Cardiac fibroblast (primary cell): ENCODE measurements around the gene PPP1CC.

Experiments used
- DNase-seq, 2 donors: peaks; one replicate each; pipeline versions ENCODE4 v3.0.0 to v3.0.0-alpha.2; 2010; ENCODE audit warnings: low read depth in 2 of 2
- H3K4me3 ChIP-seq, 2 donors: replicated peaks in 1 of 2; 1 replicate in 1 of 2; 2 replicates in 1 of 2; pipeline ENCODE4 v1.5.1; 2011; ENCODE audit warnings: low read depth in 2 of 2, low read length in 2 of 2, mild to moderate bottlenecking in 2 of 2, moderate library complexity in 1 of 2
- TF ChIP-seq, protein P1 (sequence below): IDR thresholded peaks from one replicate; pipeline ENCODE4 v1.5.1; 2011; ENCODE audit warnings: low read depth, mild to moderate bottlenecking, low read length, inconsistent platforms

The PPP1CC gene

DNA sequence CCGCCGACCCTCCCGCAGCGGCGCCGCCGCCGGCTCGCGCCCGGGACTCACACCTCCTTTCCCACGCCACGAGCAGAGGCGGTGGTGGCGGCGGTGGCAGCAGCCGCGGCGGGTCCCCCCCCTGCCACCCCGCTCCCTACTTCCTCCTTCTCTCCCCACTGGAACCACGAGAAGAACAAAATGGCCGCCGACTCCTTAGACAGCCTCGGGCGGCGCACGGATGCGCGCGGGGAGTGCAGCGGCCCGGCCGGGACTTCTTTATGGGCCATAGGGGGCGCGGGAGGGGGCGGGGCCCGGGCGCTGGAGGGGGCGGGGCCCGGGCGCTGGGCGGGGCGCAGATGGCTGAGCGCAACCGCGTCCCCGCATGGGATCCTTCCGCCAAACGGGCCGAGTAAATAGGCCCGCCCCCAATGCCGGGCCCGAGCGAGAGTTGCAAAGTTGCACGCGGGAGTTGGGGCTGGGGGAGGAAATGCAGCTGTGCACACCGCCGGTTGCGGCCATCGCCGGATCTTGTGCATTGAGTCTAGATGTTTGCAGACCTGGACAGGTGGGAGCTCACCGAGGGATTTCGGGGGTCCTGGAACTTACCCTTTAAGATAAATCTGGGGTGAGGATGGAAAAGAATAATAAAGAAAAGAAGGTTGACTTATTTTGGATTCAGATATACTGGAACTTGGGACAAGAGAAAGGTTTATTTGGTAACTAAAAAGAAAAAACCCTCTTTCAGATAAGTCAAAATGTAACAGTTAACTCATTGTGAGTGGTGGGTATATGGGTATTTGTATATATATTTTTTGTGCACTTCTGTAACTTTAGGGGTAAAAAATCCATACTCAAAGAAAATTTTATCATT is at the start of gene PPP1CC:
PPP1CC (minus strand) TSS at position 174 of the 853 bp plus-strand sequence. CDS start 184 bp downstream, outside the sequence.
- peak; percentile 93 to 95 for DNase-seq
- TF ChIP-seq, protein P1, sequence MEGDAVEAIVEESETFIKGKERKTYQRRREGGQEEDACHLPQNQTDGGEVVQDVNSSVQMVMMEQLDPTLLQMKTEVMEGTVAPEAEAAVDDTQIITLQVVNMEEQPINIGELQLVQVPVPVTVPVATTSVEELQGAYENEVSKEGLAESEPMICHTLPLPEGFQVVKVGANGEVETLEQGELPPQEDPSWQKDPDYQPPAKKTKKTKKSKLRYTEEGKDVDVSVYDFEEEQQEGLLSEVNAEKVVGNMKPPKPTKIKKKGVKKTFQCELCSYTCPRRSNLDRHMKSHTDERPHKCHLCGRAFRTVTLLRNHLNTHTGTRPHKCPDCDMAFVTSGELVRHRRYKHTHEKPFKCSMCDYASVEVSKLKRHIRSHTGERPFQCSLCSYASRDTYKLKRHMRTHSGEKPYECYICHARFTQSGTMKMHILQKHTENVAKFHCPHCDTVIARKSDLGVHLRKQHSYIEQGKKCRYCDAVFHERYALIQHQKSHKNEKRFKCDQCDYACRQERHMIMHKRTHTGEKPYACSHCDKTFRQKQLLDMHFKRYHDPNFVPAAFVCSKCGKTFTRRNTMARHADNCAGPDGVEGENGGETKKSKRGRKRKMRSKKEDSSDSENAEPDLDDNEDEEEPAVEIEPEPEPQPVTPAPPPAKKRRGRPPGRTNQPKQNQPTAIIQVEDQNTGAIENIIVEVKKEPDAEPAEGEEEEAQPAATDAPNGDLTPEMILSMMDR, result no peak
- H3K4me3 ChIP-seq, result peak within 1 kb of the TSS; percentile 86 to 90

DNA sequence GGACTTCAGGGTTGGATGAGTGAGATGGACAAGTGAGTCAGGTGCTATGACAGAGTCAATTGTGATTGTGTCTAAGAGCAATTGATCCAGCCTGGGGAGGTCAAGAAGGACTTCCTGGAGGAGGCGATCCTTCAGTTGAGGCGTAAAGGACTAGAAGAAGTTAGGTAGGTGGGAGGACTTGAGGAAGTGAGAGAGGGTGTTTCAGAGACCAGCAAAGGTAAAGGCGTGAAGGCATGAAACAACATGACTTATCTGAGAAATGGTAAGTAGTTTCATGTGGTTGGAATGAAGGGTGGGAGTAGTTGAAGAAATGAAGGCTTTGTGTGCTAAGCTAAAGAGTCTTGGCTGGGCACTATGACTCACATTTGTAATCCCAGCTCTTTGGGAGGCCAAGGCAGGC is 48.9 kb upstream of the PPP1CC start:
- no peak overlapping the region for H3K4me3 ChIP-seq
- no peak for DNase-seq
- TF ChIP-seq, protein P1, result no peak

DNA sequence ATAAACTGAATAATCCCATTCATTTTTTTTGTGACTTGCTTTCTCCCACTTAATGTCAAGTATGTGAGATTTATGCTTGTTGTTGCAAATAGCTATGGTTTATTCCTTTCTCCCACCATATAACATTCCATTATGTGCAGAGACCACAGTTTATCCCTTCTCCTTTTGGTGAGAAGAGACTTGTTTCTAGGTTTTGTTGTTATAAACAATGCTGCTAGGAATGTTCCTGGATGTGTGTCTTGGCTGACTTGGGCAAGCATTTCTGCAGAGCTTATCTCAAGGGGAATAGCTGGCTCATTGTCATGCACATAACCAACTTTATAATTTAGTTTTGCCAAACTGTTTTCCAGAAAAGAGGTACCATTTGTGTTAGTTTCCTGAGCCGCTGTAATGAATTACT is 47.6 kb upstream of the PPP1CC start:
- TF ChIP-seq, protein P1, result no peak
- peak; percentile 44 to 88 for DNase-seq
- H3K4me3 ChIP-seq, result no peak overlapping the region

- no peak overlapping the region for H3K4me3 ChIP-seq
- TF ChIP-seq, protein P1, result no peak
- DNase-seq, result no peak
Observed at GRCh38 chr12:110786012-110786411, 43.3 kb upstream of the PPP1CC start.

DNA sequence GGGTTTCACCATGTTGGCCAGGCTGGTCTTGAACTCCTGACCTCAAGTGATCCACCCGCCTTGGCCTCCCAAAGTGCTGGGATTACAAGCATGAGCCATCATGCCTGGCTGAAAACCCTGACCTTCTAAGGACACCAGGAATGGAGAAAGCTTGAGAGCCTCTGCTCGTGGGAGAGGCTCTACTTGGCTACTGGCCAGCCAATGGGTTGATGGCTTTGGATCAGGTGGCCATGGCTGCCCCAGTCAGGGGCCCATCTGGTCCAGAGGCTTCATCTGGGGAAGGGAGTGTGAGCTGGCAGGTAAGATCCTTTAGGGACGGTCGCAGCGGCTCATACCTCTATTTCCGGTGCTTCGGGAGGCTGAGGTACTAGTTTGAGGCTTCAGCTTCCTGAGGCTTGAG is 42.5 kb upstream of the PPP1CC start:
- TF ChIP-seq, protein P1, result no peak
- no peak for DNase-seq
- no peak overlapping the region for H3K4me3 ChIP-seq

GRCh38 chr12:110782922-110783321 is 40.2 kb upstream of the PPP1CC start:
- TF ChIP-seq, protein P1, result no peak
- H3K4me3 ChIP-seq, result no peak overlapping the region
- no peak for DNase-seq
